Left lobe of liver (tissue), 2 donors: ENCODE data around the gene RAB34. TPM values are rescaled to one million over a fixed set of nuclear protein-coding genes. Genes with fewer than 3 reads are reported as not detected.
A peak's percentile ranks its signal among the peaks of the same experiment; 100 is the strongest.

Source experiments
- ATAC-seq: fragments of 200-7000 bp; cut with Tn5 transposase; one replicate; pipeline ENCODE4 v1.9.1; 2020; ENCODE audit warnings: mild to moderate bottlenecking, moderate library complexity
- DNase-seq: peaks from one replicate; pipeline ENCODE4 v3.0.0-alpha.2; 2020; ENCODE audit warnings: low spot score
- total RNA-seq: library from RNA; stranded (reverse); gene quantifications from one replicate; pipeline ENCODE4 v1.2.1, GENCODE V29; 2021
- donor health status: DM: no; HTN: no; CAD: no; lungs with moderate emphysema.
- donor health status: DM: no; HTN: yes; CAD: no.

Gene RAB34
- total RNA-seq: 4.9 TPM

GRCh38 chr17:28717578-28718332 is at the start of gene RAB34:
RAB34 (minus strand) TSS chr17:28717868; CDS start chr17:28717266, 602 bp downstream.
- peak; percentile 59 for DNase-seq
- ATAC-seq: no peak

- no peak for ATAC-seq
- DNase-seq: no peak
These were observed 47.4 kb upstream of the RAB34 start for GRCh38 chr17:28765038-28765437.

- peak; percentile 85 for ATAC-seq
- peak; percentile 73 for DNase-seq
These were observed 46.2 kb upstream of the RAB34 start for GRCh38 chr17:28763804-28764266.

GRCh38 chr17:28763137-28763799 is 45.6 kb upstream of the RAB34 start:
- ATAC-seq (peak; percentile 8), DNase-seq (no peak)

- peak; percentile 85 for ATAC-seq
These were observed 43.2 kb upstream of the RAB34 start for GRCh38 chr17:28760601-28761562.

GRCh38 chr17:28759256-28759865 is 41.7 kb upstream of the RAB34 start:
- ATAC-seq (no peak), DNase-seq (no peak)

More at GRCh38 chr17:28760601-28761562, 43.2 kb upstream of the RAB34 start:
- DNase-seq: peak; percentile 79

GRCh38 chr17:28758411-28759121 is 40.9 kb upstream of the RAB34 start:
- no peak for DNase-seq
- ATAC-seq: no peak

GRCh38 chr17:28756049-28756804 is 38.6 kb upstream of the RAB34 start:
- DNase-seq (no peak), ATAC-seq (no peak)

GRCh38 chr17:28755486-28755885 is 37.8 kb upstream of the RAB34 start:
- ATAC-seq: no peak
- no peak for DNase-seq

GRCh38 chr17:28751600-28752366 is 34.1 kb upstream of the RAB34 start:
- DNase-seq: no peak
- no peak for ATAC-seq

GRCh38 chr17:28750178-28751047 is 32.7 kb upstream of the RAB34 start:
- ATAC-seq: peak; percentile 81
- peak; percentile 91 for DNase-seq

GRCh38 chr17:28749516-28750177 is 32.0 kb upstream of the RAB34 start:
- DNase-seq (no peak), ATAC-seq (no peak)

- DNase-seq: no peak
- no peak for ATAC-seq
These were observed 31.3 kb upstream of the RAB34 start for GRCh38 chr17:28748852-28749515.

GRCh38 chr17:28747801-28748750 is 30.4 kb upstream of the RAB34 start:
- no peak for DNase-seq
- ATAC-seq: no peak

GRCh38 chr17:28747051-28747691 is 29.5 kb upstream of the RAB34 start:
- no peak for ATAC-seq
- peak; percentile 64 for DNase-seq
